NCI-H2227 treated with DMSO at 0.1 percent for 48 hours (cell line): Measurements from ENCODE around the gene PGAP3.

Source experiments
- DNase-seq: peaks from one replicate; lab custom pipeline; 2025; lab: John Stamatoyannopoulos, UW

The PGAP3 gene

DNA sequence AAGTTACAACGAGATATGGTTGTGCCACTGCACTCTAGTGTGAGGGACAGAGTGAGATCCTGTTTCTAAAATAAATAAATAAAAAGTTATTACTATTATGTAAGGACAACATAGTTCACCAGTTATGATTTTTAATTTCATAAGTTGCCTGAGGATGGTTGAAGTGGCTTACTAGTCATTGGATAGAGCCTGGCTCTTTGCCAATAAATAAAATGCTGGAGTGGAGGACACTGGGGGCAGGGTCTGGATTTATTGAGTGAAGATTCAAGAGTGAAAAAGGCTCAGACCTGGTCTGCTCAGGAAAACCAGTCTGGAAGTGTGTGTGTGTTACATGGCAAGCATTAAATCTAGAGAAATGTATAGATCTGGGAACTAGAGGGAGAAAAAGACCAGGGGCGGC is 48.8 kb downstream of the PGAP3 start:
- DNase-seq = no peak

DNA sequence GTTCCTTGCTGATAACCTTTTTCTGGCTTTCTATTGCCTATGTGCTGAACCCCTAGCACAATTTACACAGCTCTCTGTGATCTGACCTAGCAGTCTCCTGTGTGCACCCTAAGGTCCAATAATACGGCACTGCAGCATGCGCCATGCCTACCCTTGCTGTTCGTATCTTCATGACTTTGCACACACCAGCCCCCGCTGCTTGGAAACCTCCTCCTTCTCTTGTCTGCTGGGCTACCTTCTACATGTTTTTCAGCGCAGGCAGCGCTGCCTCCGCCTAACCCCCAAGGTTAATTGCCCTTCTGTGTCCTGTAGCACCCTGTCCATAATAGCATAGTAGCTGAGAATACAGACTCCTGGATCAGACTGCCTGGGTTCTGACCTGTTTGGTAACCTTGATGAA is 49.5 kb downstream of the PGAP3 start:
- DNase-seq = no peak

DNA sequence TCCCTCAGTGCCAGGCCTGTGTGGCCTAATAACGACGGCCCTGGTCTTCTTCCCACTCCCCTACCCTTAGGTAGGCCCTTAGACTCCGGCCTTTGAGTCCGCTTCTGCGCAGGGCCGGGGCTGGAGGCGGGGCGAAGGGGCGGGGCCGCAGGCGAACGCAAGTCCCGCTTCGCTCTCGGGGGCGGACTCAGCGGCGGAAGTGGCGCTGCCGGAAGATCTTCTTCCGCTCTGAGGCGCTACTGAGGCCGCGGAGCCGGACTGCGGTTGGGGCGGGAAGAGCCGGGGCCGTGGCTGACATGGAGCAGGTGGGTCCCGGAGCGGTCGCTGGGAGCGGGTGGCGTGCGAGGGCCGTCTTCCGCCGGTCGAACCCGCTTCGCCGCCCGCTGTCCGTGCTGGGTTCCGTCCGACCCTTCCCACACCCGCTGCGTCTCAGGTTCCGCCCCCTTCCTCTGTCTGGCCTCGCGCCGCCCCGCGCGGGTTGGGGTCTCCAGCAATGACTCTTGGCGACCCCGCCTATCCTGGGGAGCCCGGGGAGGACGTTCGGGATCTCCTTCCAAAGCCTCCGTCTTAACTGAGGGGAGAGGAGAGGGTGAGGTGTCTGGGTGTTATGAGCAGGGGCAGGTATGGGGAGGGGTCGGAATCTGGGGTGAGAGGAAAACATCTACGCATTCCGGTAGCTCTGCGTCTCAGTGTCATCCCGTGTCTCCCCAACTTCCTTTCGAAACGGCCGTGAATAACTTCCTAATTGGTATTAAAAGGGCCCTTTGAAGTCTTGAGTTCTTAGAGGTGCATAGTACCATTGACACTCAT is 50.7 kb downstream of the PGAP3 start, which contains the start of gene STARD3:
TSS of gene STARD3 (plus strand) at position 218 of the 810 bp plus-strand sequence. CDS start 16,388 bp downstream, outside the sequence.
- peak; percentile 67 for DNase-seq

DNA sequence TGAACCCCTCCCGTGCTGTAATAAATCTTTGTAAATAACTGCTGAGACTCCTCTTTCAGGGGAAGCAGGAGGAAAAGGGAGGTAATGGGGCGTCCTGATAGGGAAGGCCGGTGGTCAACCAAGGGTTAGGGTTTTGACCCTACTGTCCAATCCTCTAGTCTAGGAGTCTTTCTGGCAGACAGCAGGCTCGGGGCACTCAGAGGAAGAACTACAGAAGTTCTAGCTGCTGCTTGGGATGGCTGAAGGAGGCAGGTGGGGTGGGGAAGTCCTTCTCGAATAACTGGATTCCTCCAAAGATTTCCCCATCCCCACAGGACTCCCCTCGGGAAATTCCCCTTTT is 51.3 kb downstream of the PGAP3 start:
- no peak for DNase-seq

DNA sequence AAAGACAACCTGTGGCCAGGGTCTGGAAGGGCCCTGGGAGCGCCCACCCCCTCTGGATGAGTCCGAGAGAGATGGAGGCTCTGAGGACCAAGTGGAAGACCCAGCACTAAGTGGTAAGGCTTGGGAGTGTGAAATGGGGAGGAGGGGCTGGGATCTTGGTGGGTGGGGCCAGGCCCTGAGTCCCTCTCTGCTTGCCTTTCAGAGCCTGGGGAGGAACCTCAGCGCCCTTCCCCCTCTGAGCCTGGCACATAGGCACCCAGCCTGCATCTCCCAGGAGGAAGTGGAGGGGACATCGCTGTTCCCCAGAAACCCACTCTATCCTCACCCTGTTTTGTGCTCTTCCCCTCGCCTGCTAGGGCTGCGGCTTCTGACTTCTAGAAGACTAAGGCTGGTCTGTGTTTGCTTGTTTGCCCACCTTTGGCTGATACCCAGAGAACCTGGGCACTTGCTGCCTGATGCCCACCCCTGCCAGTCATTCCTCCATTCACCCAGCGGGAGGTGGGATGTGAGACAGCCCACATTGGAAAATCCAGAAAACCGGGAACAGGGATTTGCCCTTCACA is 52.2 kb downstream of the PGAP3 start:
- DNase-seq = no peak

DNA sequence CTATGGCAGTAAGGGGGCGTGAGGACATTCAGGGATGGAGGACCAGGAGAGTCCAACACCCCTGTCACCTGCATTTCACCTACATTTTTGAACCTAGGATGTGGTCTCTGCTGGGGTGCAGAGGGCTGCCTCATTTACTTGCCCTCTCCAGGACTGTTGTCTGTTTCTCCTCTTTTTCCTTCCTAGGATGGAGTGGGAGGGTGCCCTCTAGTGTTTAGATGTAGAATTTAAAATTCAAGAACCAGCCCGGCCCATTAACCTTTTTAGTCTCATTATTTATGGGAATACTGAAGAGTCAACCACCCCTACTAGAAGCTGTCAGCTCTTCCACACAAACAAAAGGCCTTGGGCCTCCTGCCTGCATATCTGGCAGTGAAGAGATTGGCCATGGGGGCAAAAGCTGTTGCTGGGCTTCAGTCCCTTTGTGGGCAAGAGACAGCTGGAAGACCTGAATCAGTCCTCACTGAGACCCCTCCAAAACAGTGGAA is 53.4 kb downstream of the PGAP3 start:
- peak; percentile 31 for DNase-seq

DNA sequence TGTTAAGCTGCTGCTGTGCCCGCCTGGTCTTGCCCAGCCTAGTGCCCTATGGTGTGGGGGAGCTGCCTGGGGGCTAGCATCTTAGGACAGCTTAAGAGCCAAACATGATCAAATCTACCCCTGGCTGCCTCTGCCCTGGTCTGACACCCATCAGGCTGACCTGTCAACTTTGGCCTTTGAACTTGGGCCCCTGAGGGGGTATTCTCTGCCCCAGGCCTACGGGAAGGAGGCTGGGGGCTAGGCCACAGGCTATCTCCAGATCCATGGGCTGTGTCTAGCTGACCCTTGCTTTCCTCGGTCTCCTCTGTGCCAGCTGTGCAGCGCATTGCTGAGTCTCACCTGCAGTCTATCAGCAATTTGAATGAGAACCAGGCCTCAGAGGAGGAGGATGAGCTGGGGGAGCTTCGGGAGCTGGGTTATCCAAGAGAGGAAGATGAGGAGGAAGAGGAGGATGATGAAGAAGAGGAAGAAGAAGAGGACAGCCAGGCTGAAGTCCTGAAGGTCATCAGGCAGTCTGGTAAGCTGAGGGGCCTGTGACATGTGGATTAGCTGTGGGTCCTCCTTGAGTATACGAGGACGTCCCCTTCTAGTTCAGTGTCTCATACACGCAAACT is 54.2 kb downstream of the PGAP3 start:
- DNase-seq = no peak

DNA sequence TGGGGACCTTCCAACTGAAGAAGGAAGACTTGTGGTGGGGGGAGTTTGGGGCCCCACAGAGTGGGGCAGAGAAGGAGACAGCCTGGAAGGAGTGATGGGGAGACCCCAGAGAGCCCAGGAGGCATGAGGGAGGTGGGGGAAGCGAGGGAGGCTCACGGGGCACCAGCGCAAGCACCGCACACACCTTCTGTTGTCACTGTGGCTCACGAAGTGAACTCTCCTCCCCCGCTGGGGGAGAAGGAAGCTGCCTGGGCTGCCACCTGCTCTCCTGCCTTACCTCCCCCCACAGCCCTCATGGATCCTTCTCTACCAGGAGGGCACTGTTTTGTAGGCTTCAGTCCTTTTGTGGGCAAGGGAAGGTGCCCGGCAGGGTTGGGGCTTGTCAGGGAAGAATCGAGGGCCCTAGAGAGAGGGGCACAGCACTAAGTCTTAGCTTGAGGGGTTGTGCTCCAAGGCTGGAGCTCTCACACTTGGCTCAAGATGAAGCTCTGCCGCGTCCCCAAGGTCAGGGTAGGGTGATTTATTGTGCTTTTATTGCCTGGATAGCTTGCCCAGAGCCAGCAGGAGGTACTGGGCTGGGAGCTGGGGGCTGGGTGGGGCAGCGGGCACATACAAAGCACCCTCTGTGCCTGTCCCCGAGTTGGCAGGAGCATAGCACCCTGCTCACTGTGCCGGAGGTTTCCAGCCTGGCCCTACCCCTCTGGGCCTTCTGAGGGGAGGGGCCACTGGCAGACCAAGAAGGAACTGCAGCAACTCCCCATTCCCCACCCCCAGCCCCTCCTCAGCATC is 55.5 kb downstream of the PGAP3 start:
- DNase-seq = no peak

DNA sequence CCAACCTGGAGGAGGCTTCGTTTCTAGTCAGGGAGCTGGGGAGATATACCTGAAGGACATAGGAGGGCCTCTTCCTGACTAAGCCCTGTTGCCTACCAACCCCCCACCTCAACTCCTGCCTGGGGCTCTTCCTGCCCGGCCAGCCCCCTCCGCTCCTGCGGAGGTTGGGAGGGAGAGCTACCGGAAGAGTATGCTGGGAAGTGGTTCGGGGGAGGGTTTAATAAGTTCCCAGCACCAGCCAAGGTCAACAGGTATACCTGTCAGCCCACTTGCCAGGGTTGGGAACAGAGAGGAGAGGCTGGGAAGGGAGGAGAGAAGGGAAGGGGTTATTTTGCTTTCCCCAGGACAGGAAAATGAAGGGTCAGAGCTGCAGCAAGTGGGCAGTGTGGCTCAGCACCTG is 56.5 kb downstream of the PGAP3 start:
- no peak for DNase-seq

DNA sequence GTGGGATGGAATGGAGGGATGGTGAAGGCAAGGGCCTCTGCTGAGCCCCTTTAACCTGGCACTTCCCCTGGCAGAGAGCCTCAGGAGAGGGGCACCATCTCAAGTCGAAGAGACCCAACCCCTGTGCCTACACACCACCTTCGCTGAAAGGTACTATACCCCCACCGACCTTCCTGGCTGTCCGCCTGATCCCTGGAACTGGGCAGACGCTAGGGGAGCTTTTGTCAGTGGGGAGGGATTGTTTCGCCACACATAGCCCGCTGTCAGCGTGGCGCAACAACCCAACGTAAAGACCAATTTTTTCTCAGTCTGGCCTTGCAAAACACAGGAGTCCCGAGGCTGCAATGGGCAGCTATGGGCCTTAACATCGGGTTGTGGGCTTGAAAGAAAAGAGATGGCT is 58.0 kb downstream of the PGAP3 start:
- no peak for DNase-seq

DNA sequence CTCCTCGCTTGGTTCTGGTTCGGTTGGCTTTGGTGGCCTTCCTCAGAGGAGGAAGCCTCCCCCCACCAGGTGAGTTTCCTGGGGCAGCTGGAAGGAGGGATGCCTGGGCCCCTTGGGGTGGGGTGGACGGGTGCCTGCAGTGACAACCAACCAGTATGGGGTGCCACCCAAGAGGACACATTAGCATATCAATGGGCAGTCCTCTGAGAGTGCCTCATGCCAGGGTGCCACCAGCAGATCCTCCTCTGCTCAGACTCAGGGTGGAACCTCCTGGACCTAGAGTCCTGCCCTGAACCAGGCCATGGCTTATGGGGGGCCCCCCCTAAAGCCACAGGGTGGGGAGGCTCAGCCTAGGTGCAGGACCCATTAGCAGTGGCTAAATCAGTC is 58.4 kb downstream of the PGAP3 start:
- no peak for DNase-seq

DNA sequence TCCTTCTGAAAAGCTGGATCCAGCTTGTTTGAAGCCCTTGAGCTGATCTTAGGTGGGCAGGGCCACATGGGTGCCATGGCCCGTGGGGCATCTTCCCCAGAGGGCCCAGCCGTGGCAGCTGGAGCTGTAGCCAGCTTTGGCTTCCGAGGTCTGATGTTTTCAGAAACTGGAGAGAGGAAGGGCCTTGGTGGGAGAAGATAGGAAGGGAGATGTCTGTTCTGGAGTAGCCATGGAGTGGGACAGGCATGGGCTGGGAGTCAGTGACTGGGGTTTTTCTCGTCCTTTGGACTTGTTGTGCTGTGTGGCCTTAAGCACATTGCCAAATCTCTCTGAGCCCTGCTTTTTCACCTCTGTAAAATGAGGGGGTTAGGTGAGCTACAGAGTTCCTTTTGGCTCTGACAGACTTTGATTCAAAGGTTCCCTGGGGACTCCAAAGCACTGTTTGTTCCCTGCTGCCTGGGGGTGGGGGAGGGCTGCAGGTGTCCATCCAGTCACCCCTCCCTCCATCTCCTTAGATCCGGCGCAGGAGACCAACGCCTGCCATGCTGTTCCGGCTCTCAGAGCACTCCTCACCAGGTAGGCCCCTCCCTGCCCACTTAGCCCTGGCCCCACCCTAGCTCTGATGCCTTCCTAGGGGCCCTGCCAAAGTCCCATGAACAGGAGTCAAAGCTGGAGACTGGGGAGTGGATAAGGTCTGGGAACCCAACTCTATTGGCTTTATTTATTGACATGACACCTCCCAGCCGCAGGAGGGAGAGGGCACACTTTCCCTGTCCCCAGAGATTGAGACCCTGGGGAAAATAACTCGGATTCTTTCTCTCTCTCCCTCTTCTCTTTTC is 59.0 kb downstream of the PGAP3 start:
- DNase-seq = no peak

DNA sequence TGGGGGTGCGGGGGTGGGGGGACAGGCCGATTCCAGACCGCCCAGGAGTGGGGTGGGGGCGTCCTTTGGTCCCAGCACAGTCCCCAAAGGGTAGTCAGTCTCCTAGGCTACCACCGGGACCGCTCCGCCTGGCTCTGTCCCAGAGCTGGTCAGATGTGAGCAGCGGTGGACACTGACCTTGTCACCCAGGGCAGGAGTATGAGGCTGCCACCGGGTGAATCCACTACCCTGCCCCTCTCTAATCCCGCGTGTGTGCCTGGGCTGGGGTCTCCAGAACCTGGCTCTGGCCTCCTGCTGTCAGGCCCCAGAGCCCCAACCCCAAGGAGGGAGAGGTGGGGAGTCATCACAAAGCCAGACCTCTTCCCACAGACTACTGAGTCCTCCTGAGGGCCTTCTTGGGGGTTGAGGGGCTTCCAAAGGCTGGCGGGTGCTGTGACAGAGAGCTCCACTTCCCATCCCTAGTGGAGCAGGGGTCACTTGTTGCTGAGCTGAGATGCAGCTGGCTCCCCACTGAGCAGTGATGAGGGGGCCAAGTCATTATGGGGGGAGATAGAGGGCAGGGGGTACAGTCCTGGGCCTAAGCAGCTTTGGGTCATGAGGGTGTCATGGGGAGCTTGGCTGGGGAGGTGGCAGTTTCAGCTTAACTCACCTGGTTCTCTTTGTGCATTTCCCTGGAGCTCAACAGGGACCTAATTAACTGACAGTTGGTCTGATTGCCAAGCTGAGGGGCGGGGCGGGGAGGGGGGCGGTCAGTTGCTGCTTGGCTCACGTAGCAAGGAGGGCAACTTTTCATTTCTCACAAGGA is 59.9 kb downstream of the PGAP3 start:
- no peak for DNase-seq

DNA sequence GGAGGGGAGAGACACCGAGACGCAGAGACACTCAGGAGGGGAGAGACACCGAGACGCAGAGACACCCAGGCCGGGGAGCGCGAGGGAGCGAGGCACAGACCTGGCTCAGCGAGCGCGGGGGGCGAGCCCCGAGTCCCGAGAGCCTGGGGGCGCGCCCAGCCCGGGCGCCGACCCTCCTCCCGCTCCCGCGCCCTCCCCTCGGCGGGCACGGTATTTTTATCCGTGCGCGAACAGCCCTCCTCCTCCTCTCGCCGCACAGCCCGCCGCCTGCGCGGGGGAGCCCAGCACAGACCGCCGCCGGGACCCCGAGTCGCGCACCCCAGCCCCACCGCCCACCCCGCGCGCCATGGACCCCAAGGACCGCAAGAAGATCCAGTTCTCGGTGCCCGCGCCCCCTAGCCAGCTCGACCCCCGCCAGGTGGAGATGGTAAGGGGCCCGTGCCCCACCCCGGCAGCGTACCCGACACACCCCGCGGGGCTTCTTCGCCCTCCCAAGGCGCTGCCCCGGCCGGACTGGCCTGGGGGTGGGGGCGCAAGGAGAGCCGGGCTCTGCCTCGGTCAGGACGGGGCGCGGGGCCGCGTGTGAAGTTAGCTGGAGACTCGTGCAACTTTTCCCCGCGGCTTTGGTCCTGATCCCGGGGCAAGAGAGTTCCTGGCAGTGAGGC is 60.7 kb downstream of the PGAP3 start:
- DNase-seq = no peak

DNA sequence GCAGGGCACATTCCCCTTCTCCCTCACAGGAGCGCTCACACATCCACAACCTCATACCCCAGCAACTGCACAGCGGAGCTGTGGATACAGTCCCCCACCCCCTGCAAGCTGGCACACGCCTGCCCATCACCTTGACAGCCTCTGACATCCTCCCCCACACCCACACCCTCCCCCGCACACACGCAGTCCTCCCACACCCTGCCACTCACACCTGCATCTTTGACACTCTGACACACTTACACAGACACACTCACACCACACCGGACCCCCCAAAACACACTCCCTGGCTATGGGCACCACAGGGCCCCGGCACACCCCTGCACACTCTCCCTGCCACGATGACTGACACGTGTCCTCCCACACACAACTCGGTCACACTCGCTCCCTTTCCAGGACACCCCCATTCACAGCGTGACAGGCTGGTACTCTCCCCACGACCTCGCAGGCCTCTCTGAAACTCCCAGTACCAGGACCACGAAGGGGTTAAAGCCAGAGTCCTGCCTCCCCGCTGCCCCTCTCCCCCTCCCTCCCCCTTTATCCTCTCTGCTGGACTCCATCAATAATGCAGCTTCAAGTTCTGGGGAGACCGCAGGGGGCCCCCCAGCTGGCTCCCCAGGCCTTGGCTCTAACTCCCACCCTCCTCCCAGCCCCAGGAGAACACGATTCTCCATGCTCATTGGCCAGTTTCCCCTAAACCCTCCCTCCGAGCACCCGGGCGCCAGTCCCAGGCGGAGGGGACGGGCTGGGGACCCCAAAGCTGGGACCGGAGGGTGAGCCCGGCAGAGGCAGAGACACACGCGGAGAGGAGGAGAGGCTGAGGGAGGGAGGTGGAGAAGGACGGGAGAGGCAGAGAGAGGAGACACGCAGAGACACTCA is 61.4 kb downstream of the PGAP3 start, which contains the start of gene PPP1R1B:
TSS of gene PPP1R1B (plus strand) at position 782 of the 876 bp plus-strand sequence. CDS start 441 bp downstream, outside the sequence.
- no peak for DNase-seq

DNA sequence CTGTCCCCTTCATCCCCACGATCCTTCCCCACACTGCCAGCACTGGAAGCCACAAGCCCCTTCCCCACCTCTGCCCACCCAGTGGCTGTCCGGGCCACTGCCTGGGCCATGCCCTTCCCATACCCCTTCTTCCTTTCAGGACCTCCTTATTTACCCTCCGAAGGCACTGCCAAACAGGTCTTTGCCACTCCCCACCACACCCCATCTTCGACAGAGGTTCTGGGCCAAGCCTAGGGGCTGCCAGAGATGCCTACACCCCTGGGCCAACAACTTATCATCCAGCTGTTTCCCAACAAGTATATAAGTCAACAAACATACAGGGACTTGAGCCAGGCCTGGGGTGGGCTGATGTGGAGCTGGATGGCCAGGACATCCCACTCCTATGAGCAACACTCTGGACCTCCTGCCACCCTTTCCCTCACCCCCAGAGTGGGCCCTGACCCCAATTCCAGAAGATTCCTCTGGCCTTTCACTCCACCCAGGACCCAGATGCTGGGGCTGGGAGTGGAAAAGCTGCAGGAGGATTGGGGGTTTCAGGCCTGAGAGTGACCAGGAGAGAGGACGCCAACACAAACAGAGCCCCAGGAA is 62.6 kb downstream of the PGAP3 start:
- no peak for DNase-seq

DNA sequence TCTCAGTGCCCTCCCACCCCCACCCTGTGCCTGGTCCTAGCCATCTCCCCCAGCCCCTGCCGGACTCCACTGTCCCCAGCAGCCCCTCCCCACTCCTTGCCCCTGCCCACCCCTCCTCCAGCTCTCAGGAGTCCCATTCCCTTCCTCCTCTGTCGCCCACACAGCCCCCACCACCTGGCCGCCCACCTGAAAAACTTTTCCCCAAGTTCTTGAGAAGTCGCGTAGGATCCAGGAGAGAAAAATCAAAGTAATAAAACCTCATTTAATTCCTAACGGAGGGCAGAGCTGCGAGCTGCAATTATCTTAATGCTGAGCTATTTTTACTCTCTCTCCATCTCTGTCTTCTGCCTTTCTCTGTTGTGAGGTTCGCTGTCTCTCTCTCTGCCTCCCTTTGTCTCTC is 63.5 kb downstream of the PGAP3 start:
- no peak for DNase-seq

DNA sequence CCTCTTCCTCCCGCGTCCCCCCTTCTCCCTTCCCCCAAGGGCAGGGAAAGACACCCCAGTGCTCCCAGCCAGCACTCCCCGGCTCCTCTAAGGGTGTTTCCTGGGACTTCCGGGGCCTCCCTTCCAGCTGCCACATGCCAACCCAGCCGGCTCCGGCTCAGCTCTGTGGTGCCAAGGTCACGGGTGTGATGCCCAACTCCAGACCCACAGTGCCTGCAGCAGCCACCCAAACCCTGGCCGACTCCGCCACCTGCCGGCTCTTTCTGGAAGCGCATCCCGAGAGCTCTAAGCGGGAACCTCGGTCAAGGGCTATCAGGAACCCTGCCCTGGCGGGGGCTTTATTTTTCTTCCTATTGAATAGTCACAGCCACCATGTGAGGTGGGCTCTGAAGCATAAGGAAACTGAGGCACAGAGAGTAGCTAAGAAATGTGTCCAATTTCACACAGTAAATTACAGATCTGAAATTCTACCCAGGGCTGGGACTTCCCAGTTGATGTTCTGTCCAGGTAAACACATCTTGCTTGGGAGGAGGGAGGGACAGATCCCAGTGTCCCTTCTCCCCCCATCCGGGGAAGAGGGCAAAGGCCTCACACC is 64.4 kb downstream of the PGAP3 start:
- DNase-seq = peak; percentile 56
